ENCODE results near the gene KIF24. TPM values are rescaled to one million over a fixed set of nuclear protein-coding genes. Genes with fewer than 3 reads are reported as not detected.
A peak's percentile ranks its signal among the peaks of the same experiment; 100 is the strongest.
"Not testable (repeated sequence)": the region's sequence is repeated elsewhere in the genome, so short reads cannot be mapped to it uniquely, and the experiment has no call there.

Gene KIF24
- total RNA-seq, 1 experiment from 2014 or later = 8.4 TPM

GRCh38 chr9:34326690-34327089 is 2.4 kb downstream of the KIF24 start:
- DNase-seq (ENCODE audit: low spot score) = no peak

DNA sequence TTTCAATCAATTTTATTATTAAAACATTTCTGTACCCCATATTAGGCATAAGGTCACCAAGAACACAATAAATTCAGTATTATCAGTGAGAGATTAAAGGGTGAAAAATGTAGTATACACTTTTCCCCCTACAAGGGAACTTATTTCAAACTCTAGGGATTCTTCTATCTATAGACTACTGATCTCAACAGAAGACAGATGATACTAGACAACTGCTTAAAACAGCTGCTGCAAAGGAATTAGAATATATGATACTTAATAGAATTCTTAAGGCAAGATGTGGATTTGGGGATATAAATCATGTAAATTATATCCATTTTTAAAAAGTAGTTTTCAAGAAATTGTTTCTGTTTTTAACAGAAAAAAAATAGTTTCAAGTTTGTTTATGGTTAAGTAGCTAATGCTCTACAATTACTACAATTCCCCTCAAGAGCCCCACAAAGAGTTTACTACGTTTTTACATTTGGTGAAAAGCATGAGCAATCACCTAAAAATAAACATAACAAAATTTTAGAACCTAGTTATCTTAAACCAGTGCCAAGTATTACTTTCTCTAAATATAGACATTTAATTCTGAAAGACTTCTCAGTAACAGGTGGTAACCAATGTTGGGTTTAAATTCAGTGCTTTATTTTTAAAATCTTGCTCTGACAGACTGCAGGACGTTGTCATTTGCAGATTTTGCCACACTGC is 6.0 kb downstream of the KIF24 start:
- DNase-seq (ENCODE audit: low spot score) = no peak

DNA sequence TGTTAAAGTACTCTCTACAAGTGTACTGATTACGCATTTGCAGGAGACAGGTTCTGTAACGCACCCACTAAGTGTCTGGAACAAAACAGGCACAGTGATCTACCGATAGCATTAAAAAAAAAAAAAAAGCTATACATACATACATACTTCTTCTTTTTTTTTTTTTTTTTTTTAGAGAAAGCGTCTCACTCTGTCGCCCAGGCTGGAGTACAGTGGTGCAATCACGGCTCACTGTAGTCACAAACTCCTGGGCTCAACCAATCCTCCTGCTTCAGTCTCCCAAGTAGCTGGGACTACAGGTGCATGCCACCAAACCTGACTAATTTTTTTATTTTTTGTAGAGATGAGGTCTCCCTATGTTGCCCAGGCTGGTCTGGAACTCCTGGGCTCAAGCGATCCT is 7.6 kb downstream of the KIF24 start:
- no peak for DNase-seq (ENCODE audit: low spot score)

DNA sequence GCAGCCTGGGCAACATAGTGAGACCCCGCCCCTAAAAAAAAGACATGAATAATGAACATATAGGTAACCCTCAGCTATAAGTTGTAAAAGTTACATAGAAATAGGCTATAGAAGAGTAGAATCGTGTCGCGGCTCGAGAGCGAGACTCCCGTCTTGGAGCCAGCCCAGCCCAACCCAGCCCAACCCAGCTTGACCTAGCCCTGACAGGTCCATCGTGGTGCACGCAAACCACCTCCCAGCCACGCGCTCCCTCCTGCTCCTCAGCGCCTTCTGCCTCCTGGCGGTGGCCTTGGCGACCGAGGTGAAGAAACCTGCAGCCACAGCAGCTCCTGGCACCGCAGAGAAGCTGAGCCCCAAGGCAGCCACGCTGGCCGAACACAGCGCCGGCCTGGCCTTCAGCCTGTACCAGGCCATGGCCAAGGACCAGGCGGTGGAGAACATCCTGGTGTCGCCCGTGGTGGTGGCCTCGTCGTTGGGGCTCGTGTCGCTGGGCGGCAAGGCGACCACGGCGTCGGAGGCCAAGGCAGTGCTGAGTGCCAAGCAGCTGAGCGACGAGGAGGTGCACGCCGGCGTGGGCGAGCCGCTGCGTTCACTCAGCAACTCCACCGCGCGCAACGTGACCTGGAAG is 10.8 kb downstream of the KIF24 start:
- DNase-seq (ENCODE audit: low spot score) = no peak

DNA sequence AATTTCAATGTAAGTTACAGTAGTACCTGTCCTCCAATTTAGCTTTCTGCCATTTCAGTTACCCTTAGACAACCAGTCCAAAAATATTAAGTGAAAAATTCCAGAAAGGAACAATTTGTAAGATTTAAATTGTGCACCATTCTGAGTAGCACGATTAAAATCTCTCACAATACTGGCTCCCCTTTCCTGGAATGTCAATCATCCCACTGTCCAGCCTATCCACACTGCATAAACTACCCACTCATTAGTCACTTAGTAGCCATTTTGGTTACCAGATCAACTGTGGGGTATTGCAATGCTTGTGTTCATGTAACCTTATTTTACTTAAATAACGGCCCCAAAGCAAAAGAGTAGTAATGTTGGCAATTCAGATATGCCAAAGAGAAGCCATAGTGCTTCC is 11.6 kb downstream of the KIF24 start:
- DNase-seq (ENCODE audit: low spot score) = no peak

DNA sequence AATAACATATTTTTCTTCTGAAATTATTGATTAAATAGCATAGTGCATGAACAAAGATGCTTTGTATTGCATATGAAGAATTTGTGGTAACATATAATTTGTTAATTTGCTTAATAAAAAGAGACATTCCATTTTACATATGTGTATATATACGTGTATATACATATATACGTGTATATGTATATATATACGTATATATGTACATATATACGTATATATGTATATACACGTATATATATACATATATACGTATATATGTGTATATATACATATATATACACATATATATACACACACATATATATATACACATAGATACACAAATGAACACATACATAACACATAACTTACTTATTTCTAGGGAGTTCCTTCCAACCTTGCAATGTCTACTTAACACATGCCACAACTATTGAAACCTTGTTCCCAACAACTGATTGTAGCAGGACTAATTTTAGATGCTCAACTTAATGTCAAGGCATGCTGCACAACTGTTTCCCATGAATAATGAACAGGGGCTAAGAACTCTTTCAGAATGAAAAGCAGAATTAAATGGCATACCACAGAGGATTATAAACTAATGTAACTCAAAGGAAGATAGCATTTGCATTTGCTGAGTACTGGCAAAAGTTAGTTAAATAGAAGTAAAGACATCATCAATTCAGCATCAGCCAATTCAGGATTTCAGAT is 17.4 kb downstream of the KIF24 start:
- DNase-seq (ENCODE audit: low spot score) = no peak

GRCh38 chr9:34310215-34310614 is 18.9 kb downstream of the KIF24 start:
- DNase-seq (ENCODE audit: low spot score) = no peak

DNA sequence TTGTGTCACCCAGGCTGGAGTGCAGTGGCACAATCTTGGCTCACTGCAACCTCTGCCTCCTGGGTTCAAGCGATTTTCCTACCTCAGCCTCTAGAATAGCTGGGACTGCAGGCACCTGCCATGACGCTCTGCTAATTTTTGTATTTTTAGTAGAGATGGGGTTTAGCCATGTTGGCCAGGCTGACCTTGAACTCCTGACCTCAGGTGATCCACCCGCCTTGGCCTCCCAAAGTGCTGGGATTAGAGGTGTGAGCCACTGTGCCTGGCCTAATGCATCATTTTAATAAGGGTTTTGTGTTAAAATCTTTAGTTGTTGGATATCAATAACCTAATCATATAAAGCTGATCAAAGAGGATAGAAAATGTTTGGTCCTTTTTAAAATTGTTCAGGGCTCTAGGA is 20.8 kb downstream of the KIF24 start:
- not testable (repeated sequence) for DNase-seq (ENCODE audit: low spot score)

GRCh38 chr9:34301064-34301463 is 28.0 kb downstream of the KIF24 start:
- not testable (repeated sequence) for DNase-seq (ENCODE audit: low spot score)

DNA sequence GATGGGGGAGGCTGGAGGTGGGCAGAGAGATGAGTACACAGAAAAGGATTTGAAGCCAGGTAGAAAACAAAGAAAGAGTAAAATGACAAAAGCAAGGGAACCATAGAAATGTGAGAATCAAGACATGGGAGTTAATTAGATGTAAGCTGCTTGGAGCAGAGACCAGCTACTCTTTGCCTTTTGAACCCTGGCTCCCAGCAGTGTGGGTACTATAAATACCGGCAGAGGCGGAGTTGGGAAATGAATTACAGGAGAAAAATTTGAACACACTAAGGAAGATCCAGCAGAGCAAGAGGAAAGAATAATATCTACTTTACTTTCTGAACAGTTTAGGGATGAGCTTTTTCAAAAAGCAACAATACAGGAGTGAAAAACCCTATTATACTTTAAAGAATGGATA is 36.5 kb downstream of the KIF24 start:
- no peak for DNase-seq (ENCODE audit: low spot score)

GRCh38 chr9:34291423-34291822 is 37.6 kb downstream of the KIF24 start:
- DNase-seq (ENCODE audit: low spot score) = no peak

- no peak for DNase-seq (ENCODE audit: low spot score)
These were observed 38.0 kb downstream of the KIF24 start for GRCh38 chr9:34291023-34291422.

DNA sequence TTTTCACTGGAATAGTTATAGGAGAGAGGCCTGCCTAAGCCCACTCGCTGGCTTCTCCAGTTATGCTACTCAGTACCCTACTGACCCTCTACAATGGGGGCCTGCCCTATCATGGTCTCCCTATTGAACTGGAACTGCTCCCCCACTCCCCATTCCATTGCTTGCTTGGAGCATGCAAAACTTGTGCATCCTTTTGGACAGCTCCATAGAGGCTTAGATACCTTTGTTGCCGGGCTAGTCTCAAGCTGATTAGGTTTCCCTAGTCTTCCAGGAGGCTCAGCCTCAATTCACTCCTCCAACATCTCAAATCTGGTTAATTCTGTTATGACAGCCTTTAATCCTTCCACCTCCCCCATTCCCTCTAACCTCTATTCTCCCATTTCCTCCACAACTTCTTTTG is 39.9 kb downstream of the KIF24 start:
- no peak for DNase-seq (ENCODE audit: low spot score)

GRCh38 chr9:34282096-34282495 is 47.0 kb downstream of the KIF24 start:
- DNase-seq (ENCODE audit: low spot score) = no peak

GRCh38 chr9:34279411-34279810 is 49.7 kb downstream of the KIF24 start:
- DNase-seq (ENCODE audit: low spot score) = peak; percentile 26

Small RNA genes within 50 kb of the gene (small RNA-seq; reads per million reads assigned to genes)
- gene RNU2-50P = not detected

Other genes with a start within 250 kb of the KIF24 start
- gene DCAF12, start 202.6 kb downstream of the KIF24 start, total RNA-seq (2014; rRNA removed; shearing (Covaris generic)) = 24.5 and 28.6 TPM in 2 replicates
- 19.1 and 22.4 TPM in 2 replicates for gene UBAP1, start 150.2 kb downstream of the KIF24 start, total RNA-seq (2014; rRNA removed; shearing (Covaris generic))
- gene NUDT2, start 301 bp upstream of the KIF24 start, total RNA-seq (2014; rRNA removed; shearing (Covaris generic)) = 15.9 and 16.4 TPM in 2 replicates
- gene MYORG, start 47.6 kb upstream of the KIF24 start, total RNA-seq (2014; rRNA removed; shearing (Covaris generic)) = 26.5 and 29.5 TPM in 2 replicates
- gene FAM219A, start 129.3 kb upstream of the KIF24 start, total RNA-seq (2014; rRNA removed; shearing (Covaris generic)) = 8.0 and 10.3 TPM in 2 replicates
- not detected in 2 replicates for gene DNAI1, start 129.5 kb upstream of the KIF24 start, total RNA-seq (2014; rRNA removed; shearing (Covaris generic))
- 0.94 and 1.4 TPM in 2 replicates for gene ENHO, start 193.7 kb upstream of the KIF24 start, total RNA-seq (2014; rRNA removed; shearing (Covaris generic))